Stimulated activated naive CD8-positive, alpha-beta T cell treated with anti-CD3 and anti-CD28 coated beads, Interleukin-15, Interleukin-2, amounts not matched to agents 100 U/mL and 50 U/mL, for 24 hours (primary cell): ENCODE measurements around the gene CWC22.
"Not testable (repeated sequence)": the region's sequence is repeated elsewhere in the genome, so short reads cannot be mapped to it uniquely, and the experiment has no call there.

ENCODE experiments used
- ATAC-seq: fragments of 150-1000 bp; cut with Tn5 transposase; one replicate; pipeline ENCODE4 v1.10.0; 2021
- DNase-seq: peaks from one replicate; pipeline ENCODE4 v3.0.0; 2021

Gene CWC22

GRCh38 chr2:179950391-179950790 lies 56.7 kb downstream of the CWC22 start:
- ATAC-seq, result no peak
- no peak for DNase-seq

GRCh38 chr2:179949438-179949837 lies 57.7 kb downstream of the CWC22 start:
- DNase-seq (no peak), ATAC-seq (no peak)

GRCh38 chr2:179948058-179948457 lies 59.0 kb downstream of the CWC22 start:
- no peak for ATAC-seq
- no peak for DNase-seq

GRCh38 chr2:179946810-179947615 lies 60.1 kb downstream of the CWC22 start:
- ATAC-seq, result no peak
- DNase-seq, result no peak

- no peak for ATAC-seq
Measured at GRCh38 chr2:179946346-179946745, 60.8 kb downstream of the CWC22 start.

GRCh38 chr2:179939259-179939658 lies 67.8 kb downstream of the CWC22 start:
- ATAC-seq, result no peak
- no peak for DNase-seq

More at GRCh38 chr2:179946346-179946745, 60.8 kb downstream of the CWC22 start:
- no peak for DNase-seq

GRCh38 chr2:179938026-179938425 lies 69.1 kb downstream of the CWC22 start:
- no peak for DNase-seq

GRCh38 chr2:179936654-179937053 lies 70.4 kb downstream of the CWC22 start:
- peak; percentile 44 for DNase-seq
- no peak for ATAC-seq

More at GRCh38 chr2:179938026-179938425, 69.1 kb downstream of the CWC22 start:
- ATAC-seq, result no peak

- ATAC-seq, result no peak
Measured at GRCh38 chr2:179936141-179936540, 71.0 kb downstream of the CWC22 start.

GRCh38 chr2:179932786-179933185 lies 74.3 kb downstream of the CWC22 start:
- ATAC-seq (no peak), DNase-seq (no peak)

More at GRCh38 chr2:179936141-179936540, 71.0 kb downstream of the CWC22 start:
- no peak for DNase-seq

GRCh38 chr2:179931502-179931901 lies 75.6 kb downstream of the CWC22 start:
- DNase-seq (no peak), ATAC-seq (no peak)

- not testable (repeated sequence) for ATAC-seq, DNase-seq
Measured at GRCh38 chr2:179929997-179930396, 77.1 kb downstream of the CWC22 start.

- no peak for DNase-seq
- no peak for ATAC-seq
Measured at GRCh38 chr2:179927041-179927440, 80.1 kb downstream of the CWC22 start.

- no peak for DNase-seq
Measured at GRCh38 chr2:179925713-179926112, 81.4 kb downstream of the CWC22 start.

GRCh38 chr2:179917272-179917671 lies 89.8 kb downstream of the CWC22 start:
- DNase-seq, result no peak
- ATAC-seq, result no peak

More at GRCh38 chr2:179925713-179926112, 81.4 kb downstream of the CWC22 start:
- no peak for ATAC-seq

- no peak for ATAC-seq
- no peak for DNase-seq
Measured at GRCh38 chr2:179915395-179915992, 91.6 kb downstream of the CWC22 start.

GRCh38 chr2:179913809-179914208 lies 93.3 kb downstream of the CWC22 start:
- ATAC-seq, result no peak
- DNase-seq, result no peak

- ATAC-seq, result no peak
Measured at GRCh38 chr2:179911569-179911968, 95.5 kb downstream of the CWC22 start.

GRCh38 chr2:179910735-179911113 lies 96.4 kb downstream of the CWC22 start:
- DNase-seq (no peak), ATAC-seq (no peak)

More at GRCh38 chr2:179911569-179911968, 95.5 kb downstream of the CWC22 start:
- no peak for DNase-seq

- DNase-seq (no peak), ATAC-seq (no peak)
Measured at GRCh38 chr2:179909845-179910734, 97.0 kb downstream of the CWC22 start.

GRCh38 chr2:179900655-179901054 lies 106.4 kb downstream of the CWC22 start:
- ATAC-seq (no peak), DNase-seq (no peak)

- DNase-seq, result no peak
- no peak for ATAC-seq
Measured at GRCh38 chr2:179899666-179900065, 107.4 kb downstream of the CWC22 start.

GRCh38 chr2:179898873-179899272 lies 108.2 kb downstream of the CWC22 start:
- ATAC-seq (peak; percentile 46), DNase-seq (no peak)
